Measurements from ENCODE around the gene BCR. TPM values are rescaled to one million over a fixed set of nuclear protein-coding genes. Genes with fewer than 3 reads are reported as not detected.

Gene BCR
- polyA plus RNA-seq, 1 experiment: 24.0 TPM

DNA sequence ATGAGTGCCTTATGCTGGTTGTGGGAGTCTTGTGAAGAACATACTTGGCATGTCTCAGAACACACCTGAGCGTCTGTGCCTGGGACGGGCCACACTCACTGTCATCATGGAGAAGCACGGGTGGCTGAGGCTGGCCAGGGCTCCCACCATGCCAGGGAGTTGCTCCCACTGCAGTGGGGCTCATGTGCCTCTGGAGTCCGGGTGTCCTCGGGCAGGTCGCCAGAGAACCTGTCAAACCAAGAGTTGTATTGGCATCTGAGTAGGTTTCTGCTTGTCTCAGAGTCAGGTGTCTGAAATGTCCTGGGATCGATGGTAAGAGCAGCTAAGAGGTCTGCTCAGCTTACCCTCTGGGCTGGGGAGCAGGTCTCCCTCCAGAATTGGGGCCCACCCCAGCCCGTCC lies 92.1 kb downstream of the BCR start:
- TF ChIP-seq CTCF (IDR thresholded peaks at IDR 0.05; ENCODE audit: insufficient read depth, low read depth, low read length): no peak
- H3K36me3 ChIP-seq (ENCODE audit: control insufficient read depth, insufficient read depth, low read length): peaks cover 23% of the 10 kb centered on the region
- ChIA-PET POLR2A (no interaction called here), CTCF (interaction anchor here (1.4 to 30.2 kb wide), 2 partner anchors 10 to 93 kb away, joined by 10 to 670 read pairs; partner anchors contain the start of gene BCR)
- no peak overlapping the region for H3K4me3 ChIP-seq (ENCODE audit: low read depth, low read length)
- DNase-seq (ENCODE audit: low read depth): no peak
- no peaks in the 10 kb centered on the region for H3K27me3 ChIP-seq (ENCODE audit: control insufficient read depth, insufficient read depth, low read length)

GRCh38 chr22:23272834-23273233 lies 92.5 kb downstream of the BCR start:
- DNase-seq (ENCODE audit: low read depth): no peak
- Histone ChIP-seq H3K4me3 (ENCODE audit: low read depth, low read length) (no peak overlapping the region), H3K36me3 (ENCODE audit: control insufficient read depth, insufficient read depth, low read length) (peaks cover 23% of the 10 kb centered on the region), H3K27me3 (ENCODE audit: control insufficient read depth, insufficient read depth, low read length) (no peaks in the 10 kb centered on the region)
- ChIA-PET CTCF (interaction anchor here (1.4 to 30.2 kb wide), 2 partner anchors 9 to 93 kb away, joined by 10 to 670 read pairs; partner anchors contain the start of gene BCR), POLR2A (no interaction called here)
- no peak for TF ChIP-seq CTCF (IDR thresholded peaks at IDR 0.05; ENCODE audit: insufficient read depth, low read depth, low read length)

GRCh38 chr22:23273445-23274145 lies 93.3 kb downstream of the BCR start:
- CTCF ChIA-PET: interaction anchor here (1.4 to 30.2 kb wide), 2 partner anchors 8 to 94 kb away, joined by 10 to 670 read pairs; partner anchors contain the start of gene BCR

DNA sequence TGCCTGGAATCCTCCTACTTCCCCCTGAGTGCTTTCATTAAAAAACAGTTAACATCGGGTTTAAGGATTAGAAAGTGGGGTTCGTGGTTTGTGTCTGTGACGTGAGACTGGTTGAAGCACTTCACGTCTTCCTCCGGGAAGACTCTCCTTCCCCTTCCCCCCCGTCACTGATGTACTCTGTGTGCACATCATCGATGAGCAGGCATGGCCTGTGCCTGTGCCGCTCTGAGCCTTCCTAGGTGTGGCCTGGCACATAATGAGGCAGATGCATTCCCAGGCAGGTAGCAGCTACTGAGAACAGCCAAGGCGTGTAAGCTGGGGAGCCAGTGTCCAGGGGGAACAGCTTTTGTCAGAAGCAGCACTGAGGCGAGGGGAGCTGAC lies 93.8 kb downstream of the BCR start:
- TF ChIP-seq CTCF (IDR thresholded peaks at IDR 0.05; ENCODE audit: insufficient read depth, low read depth, low read length): no peak
- ChIA-PET CTCF (interaction anchor here (30.2 kb wide), 1 partner anchor 95 kb away, joined by 670 read pairs; the partner anchor contains the start of gene BCR), POLR2A (no interaction called here)
- Histone ChIP-seq H3K27me3 (ENCODE audit: control insufficient read depth, insufficient read depth, low read length) (no peaks in the 10 kb centered on the region), H3K4me3 (ENCODE audit: low read depth, low read length) (no peak overlapping the region), H3K36me3 (ENCODE audit: control insufficient read depth, insufficient read depth, low read length) (peaks cover 22% of the 10 kb centered on the region)
- no peak for DNase-seq (ENCODE audit: low read depth)

More at GRCh38 chr22:23273445-23274145, 93.3 kb downstream of the BCR start:
- Histone ChIP-seq H3K4me3 (ENCODE audit: low read depth, low read length) (no peak overlapping the region), H3K27me3 (ENCODE audit: control insufficient read depth, insufficient read depth, low read length) (no peaks in the 10 kb centered on the region), H3K36me3 (ENCODE audit: control insufficient read depth, insufficient read depth, low read length) (peaks cover 21% of the 10 kb centered on the region)
- DNase-seq (ENCODE audit: low read depth): no peak
- TF ChIP-seq CTCF (IDR thresholded peaks at IDR 0.05; ENCODE audit: insufficient read depth, low read depth, low read length): no peak
- POLR2A ChIA-PET: no interaction called here

- H3K4me3 ChIP-seq (ENCODE audit: low read depth, low read length): no peak overlapping the region
- no peak for DNase-seq (ENCODE audit: low read depth)
- TF ChIP-seq CTCF (IDR thresholded peaks at IDR 0.05; ENCODE audit: insufficient read depth, low read depth, low read length): no peak
- POLR2A ChIA-PET: no interaction called here
- peaks cover 23% of the 10 kb centered on the region for H3K36me3 ChIP-seq (ENCODE audit: control insufficient read depth, insufficient read depth, low read length)
- CTCF ChIA-PET: interaction anchor here (1.1 to 30.2 kb wide), 3 partner anchors 14 to 96 kb away, joined by 3 to 670 read pairs (median 7); partner anchors contain the start of gene BCR
- H3K27me3 ChIP-seq (ENCODE audit: control insufficient read depth, insufficient read depth, low read length): no peaks in the 10 kb centered on the region
Observed at GRCh38 chr22:23274891-23275694, 94.8 kb downstream of the BCR start.
